IPS-15b (cell line): ENCODE data around the gene PXK.
A peak's percentile ranks its signal among the peaks of the same experiment; 100 is the strongest.

Experiments
- H3K27me3 ChIP-seq: one replicate; pipeline ENCODE4 v1.6.1; 2013; ENCODE audit warnings: low read length; ENCODE audit not compliant: control insufficient read depth, insufficient read depth
- H3K36me3 ChIP-seq: one replicate; pipeline ENCODE4 v1.6.1; 2013; ENCODE audit warnings: low read length; ENCODE audit not compliant: control insufficient read depth, insufficient read depth
- H3K4me1 ChIP-seq: one replicate; pipeline ENCODE4 v1.6.1; 2013; ENCODE audit warnings: mild to moderate bottlenecking, low read length; ENCODE audit not compliant: control insufficient read depth, insufficient read depth
- H3K4me3 ChIP-seq: one replicate; pipeline ENCODE4 v1.5.1; 2013; ENCODE audit warnings: low read depth, low read length
- H3K9ac ChIP-seq: one replicate; pipeline ENCODE4 v1.6.1; 2013; ENCODE audit warnings: low read depth, mild to moderate bottlenecking, low read length
- H3K9me3 ChIP-seq: one replicate; pipeline ENCODE4 v1.6.1; 2013; ENCODE audit warnings: mild to moderate bottlenecking, low read length; ENCODE audit not compliant: control insufficient read depth, insufficient read depth

The PXK gene

DNA sequence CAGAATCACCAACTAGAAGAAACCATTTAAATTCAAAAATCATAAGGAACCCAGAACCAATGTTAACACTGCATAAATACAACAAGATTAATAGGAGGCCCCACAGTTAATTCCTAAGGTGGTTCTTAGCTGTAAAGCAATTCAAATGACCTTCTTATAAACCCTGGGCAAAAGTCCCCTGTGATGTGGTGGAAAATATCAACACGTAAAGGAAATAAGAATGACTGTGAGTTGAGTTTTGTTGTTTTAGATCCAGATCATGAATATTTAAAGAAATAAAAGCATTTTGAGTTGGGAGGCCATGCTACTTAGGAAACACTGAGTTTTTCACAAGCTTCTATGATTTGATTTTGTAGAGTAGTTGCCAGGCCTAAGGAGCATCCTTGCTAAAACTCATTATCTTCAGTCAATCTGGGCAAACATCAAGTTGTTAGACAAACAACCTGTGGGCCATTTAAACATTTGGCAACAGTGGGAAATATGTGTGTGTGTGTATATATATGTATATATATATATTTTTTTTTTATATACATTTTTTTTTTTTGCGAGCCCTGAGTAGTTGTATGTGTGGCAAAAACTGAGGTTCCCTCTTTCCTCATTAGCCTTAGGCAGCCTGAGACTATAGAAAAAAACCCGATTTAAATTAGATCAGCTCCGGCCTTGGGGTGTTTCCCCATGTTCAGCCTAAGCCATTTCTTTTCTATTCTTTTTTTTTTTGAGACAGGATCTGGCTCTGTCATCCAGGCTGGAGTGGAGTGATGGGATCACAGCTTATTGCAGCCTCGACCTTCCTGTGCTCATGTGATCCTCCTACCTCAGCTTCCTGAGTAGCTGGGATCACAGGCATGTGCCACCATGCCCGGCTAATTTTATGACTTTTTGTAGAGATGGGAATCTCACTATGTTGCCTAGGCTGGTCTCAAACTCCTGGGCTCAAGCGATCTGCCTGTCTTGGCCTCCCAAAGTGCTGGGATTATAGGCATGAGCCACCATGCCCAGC is 8.0 kb upstream of the PXK start:
- H3K4me3 ChIP-seq = no peak overlapping the region
- no peaks in the 10 kb centered on the region for H3K36me3 ChIP-seq
- H3K4me1 ChIP-seq = peaks cover 13% of the 10 kb centered on the region
- no peaks in the 10 kb centered on the region for H3K9me3 ChIP-seq
- H3K9ac ChIP-seq = no peak overlapping the region
- H3K27me3 ChIP-seq = no peaks in the 10 kb centered on the region

DNA sequence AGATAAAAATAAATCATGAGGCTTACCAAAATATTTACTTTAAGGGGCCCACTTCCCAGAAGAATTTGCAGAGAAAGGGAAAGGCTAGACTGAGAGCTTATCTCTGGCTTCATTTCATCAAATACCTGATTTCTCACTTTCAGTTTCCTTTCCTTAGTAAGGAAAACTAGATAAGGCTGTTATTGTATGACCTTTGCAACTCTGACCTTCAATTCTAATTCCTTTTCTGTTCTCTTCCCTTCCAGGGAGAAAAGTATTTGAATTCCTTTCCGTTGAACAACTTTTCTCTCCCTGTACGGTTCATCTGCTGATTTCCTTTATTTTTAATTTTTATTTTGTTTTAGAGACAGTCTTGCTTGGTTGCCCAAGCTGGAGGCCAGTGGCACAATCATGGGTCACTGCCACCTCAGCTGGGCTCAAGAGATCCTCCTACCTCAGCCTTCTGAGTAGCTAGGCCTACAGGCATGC is 7.1 kb upstream of the PXK start:
- Histone ChIP-seq H3K4me1 (peaks cover 13% of the 10 kb centered on the region), H3K9ac (no peak overlapping the region), H3K27me3 (no peaks in the 10 kb centered on the region), H3K36me3 (no peaks in the 10 kb centered on the region), H3K9me3 (no peaks in the 10 kb centered on the region), H3K4me3 (no peak overlapping the region)

DNA sequence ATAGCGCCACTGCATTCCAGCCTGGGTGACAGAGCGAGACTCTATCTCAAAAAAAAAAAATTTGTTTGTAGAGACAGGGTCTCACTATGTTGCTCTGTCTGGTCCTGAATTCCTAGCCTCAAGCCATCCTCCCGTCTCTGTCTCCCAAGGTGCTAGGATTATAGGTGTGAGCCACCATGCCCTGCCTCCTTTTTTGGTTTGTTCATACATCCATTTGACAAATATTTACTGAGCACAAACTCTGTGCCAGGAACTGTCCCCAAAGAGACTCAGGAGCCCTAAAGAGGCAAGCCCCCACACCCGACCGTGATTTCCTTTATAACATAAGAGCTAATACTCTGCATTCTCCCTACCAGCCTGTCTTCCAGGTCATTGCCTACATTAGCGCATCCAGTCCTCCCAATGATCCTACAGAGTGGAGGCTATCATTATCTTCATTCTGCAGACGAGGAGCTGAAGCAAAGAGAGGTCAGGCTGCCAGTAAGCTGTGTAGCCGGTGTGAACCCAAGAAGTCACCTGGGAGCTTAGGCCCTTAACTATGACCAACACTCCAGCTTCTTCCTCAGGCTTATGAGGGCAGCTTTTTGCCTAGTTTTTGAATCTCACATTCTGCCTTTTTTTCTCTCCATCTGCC is 6.3 kb upstream of the PXK start:
- H3K9ac ChIP-seq = no peak overlapping the region

DNA sequence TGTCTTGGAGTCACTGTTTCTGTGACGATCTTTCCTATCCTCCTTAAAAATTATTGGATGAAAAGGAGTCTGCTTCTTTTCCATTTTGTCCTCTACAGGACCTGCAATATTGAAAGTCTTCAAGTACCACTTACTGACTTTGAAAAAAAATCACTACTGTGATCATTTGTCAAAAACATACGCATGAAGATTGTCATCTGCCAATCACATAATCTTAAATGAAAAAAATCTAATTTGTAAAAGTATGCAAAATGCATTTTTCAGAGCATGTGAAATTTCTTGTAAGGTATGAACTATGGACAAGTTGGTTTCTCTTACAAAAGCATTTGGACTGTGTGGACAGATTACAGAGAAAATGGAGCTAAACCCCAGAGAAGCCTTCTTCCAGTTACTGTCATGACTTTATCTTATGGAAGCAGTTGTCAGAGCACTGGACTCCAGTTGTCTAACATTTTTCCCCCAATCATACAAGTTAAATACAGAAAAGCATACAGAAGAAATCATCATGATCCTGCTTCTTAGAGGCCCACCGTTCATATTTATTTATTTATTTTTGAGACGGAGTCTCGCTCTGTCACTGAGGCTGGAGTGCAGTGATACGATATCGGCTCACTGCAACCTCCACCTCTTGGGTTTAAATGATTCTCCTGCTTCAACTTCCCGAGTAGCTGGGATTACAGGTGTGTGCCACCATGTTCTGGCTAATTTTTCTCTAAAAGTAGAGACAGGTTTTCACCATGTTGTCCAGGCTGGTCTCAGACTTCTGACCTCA is 3.4 kb upstream of the PXK start:
- H3K36me3 ChIP-seq = no peaks in the 10 kb centered on the region
- no peak overlapping the region for H3K4me3 ChIP-seq
- H3K9ac ChIP-seq = no peak overlapping the region
- H3K4me1 ChIP-seq = peaks cover 3% of the 10 kb centered on the region
- H3K9me3 ChIP-seq = no peaks in the 10 kb centered on the region
- H3K27me3 ChIP-seq = peaks cover 22% of the 10 kb centered on the region

More for the DNA sequence above, 6.3 kb upstream of the PXK start:
- Histone ChIP-seq H3K9me3 (no peaks in the 10 kb centered on the region), H3K27me3 (peaks cover 4% of the 10 kb centered on the region), H3K4me1 (peaks cover 10% of the 10 kb centered on the region), H3K36me3 (no peaks in the 10 kb centered on the region), H3K4me3 (no peak overlapping the region)

DNA sequence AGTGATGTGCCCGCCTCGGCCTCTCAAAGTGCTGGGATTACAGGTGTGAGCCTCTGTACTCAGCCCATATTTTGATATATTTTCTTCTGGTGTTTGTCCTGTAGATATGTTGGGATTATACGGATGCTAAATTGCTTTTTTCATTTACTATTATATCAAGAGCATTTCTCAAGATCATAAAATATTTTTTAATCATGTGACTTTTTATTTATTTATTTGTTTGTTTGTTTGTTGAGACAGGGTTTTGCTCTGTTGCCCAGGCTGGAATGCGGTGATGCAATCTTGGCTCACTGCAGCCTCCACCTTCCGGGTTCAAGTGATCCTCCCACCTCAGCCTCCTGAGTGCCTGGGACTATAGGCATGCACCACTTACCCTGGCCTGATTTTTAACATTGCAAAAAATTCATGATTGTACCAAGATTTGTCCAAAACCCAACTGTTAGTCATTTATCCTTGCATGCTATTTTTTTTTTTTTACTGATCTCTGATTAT is 2.7 kb upstream of the PXK start:
- H3K9me3 ChIP-seq = no peaks in the 10 kb centered on the region
- peaks cover 3% of the 10 kb centered on the region for H3K4me1 ChIP-seq
- no peak overlapping the region for H3K4me3 ChIP-seq
- H3K27me3 ChIP-seq = peaks cover 26% of the 10 kb centered on the region
- H3K9ac ChIP-seq = no peak overlapping the region
- H3K36me3 ChIP-seq = no peaks in the 10 kb centered on the region

DNA sequence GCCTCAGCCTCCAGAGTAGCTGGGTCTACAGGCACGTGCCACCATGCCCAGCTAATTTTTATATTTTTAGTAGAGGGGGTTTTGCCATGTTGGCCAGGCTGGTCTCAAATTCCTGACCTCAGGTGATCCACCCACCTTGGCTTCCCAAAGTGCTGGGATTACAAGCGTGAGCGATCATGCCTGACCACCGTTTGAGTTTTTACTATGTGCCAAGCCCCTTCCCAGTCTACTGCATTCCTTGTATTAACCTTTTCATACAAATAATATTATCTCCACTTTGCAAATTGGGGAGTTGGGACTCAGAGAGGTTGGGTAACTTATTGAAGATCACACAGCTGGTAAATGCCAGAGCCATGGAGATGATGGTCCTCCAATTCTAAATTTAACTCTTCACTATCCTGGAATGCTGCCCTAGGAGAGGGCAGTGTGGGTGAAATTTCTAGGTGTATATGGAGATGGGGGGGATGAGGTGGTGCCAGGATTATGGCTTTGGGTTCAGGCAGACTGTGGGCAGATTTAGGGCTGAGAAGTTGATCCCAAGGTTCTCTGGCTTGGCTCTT is 1.0 kb upstream of the PXK start:
- H3K9ac ChIP-seq = no peak overlapping the region
- peaks cover 26% of the 10 kb centered on the region for H3K27me3 ChIP-seq
- no peak overlapping the region for H3K4me3 ChIP-seq
- no peaks in the 10 kb centered on the region for H3K36me3 ChIP-seq
- H3K9me3 ChIP-seq = no peaks in the 10 kb centered on the region
- peaks cover 3% of the 10 kb centered on the region for H3K4me1 ChIP-seq

DNA sequence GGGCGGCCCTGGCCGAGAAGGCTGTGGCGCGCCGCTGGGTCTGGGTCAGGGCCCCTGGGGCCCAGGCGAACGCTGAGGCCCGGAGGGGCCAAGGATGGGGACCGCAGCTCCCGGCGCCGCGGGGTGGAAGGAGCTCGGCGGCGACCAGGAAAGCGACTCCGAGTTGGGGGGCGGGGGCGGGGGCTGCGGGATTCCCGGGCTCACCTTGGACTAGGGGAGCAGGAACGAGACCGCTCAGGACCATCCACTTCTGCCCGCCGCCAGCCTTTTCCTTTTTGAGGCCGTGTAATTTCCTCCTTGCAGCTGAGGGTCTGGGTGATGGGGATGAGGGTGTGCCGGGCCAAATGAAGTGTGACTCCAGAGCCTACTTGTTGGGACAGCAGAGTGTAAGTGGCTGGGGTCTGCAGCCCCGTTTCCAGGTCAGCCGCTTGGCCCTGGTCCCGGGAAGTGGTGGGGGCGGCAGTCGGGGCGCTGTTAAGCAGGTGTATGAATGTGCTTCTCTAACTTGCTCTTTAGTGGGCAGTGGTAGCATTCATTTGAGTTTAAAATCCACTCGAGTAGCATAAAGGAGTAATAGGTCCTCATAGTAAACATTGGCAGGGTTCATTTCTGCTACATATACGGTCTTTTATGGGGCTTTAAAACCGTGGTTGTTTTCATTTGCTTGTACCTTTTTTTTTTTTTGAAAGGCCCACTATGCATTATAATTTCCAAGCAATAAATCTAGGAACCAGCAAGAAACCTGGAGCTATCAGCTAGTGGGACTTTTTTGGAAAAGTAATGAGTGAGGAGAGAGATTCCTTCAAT is 717 bp downstream of the PXK start:
- H3K9ac ChIP-seq = no peak overlapping the region

DNA sequence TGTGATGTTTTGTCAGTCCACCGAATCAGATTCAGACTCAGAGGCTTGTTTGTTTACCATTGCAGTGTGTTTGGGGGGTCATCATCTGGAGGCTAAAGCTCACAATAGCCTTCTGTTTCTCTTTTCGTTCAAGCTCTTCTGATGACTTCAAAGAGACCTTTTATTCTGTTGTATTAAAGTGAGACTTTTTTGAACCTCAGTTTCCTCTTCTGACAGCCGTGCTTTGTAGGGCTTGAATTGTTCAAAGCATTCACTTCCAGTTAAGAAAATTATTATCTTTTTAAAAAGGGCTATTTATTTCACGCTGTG is 1.3 kb downstream of the PXK start:
- H3K9ac ChIP-seq = no peak overlapping the region
- H3K36me3 ChIP-seq = no peaks in the 10 kb centered on the region
- H3K9me3 ChIP-seq = no peaks in the 10 kb centered on the region
- H3K4me1 ChIP-seq = peaks cover 3% of the 10 kb centered on the region
- H3K27me3 ChIP-seq = peaks cover 26% of the 10 kb centered on the region
- H3K4me3 ChIP-seq = peak overlapping the region; percentile 71

More for the DNA sequence above, 717 bp downstream of the PXK start:
- H3K27me3 ChIP-seq = peaks cover 26% of the 10 kb centered on the region
- H3K9me3 ChIP-seq = no peaks in the 10 kb centered on the region
- H3K36me3 ChIP-seq = no peaks in the 10 kb centered on the region
- peak overlapping the region; percentile 71 for H3K4me3 ChIP-seq
- H3K4me1 ChIP-seq = peaks cover 3% of the 10 kb centered on the region

DNA sequence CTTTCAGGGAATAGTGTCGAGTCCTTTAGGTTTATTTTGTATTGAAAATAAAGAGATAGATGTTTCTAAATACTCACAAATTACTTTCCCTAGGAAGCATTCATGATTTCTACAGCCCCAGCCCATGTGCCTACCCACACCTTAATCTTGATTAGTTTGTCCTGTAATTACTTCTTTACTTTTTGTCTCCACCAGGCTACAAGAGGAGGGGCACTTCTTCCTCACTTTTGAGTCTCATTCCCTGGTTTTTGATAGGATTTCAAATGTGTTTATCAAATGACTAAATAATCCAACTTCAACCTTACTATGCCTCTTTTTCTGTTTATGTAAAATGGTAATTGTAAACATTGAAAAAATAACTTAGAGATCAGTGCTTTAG is 1.8 kb downstream of the PXK start:
- H3K4me1 ChIP-seq = peaks cover 3% of the 10 kb centered on the region
- H3K9ac ChIP-seq = no peak overlapping the region
- H3K27me3 ChIP-seq = peaks cover 26% of the 10 kb centered on the region
- H3K9me3 ChIP-seq = no peaks in the 10 kb centered on the region
- H3K4me3 ChIP-seq = no peak overlapping the region
- H3K36me3 ChIP-seq = no peaks in the 10 kb centered on the region

DNA sequence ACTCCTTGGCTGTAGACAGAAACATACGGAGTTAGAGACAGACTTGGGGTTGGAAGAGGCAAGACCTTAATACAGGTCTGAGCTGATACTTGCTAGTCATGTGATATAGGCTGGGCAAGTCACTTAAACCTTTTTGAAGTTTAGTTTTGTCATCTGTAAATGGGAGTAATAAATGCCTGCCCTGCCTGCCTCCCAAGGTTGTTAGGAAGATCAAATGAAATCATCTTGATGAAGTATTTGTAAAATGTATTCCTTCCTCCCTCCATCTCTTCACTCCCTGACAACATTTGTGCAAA is 2.9 kb downstream of the PXK start:
- peaks cover 3% of the 10 kb centered on the region for H3K4me1 ChIP-seq
- no peak overlapping the region for H3K4me3 ChIP-seq
- no peaks in the 10 kb centered on the region for H3K9me3 ChIP-seq
- H3K9ac ChIP-seq = no peak overlapping the region
- H3K36me3 ChIP-seq = no peaks in the 10 kb centered on the region
- peaks cover 26% of the 10 kb centered on the region for H3K27me3 ChIP-seq
